OCI-M2 (cell line): ENCODE data around the gene ARL3.

Source experiments
- DNase-seq: peaks from one replicate; lab custom pipeline; 2025; ENCODE audit not compliant: unreplicated experiment; lab: John Stamatoyannopoulos, UW

Gene ARL3

GRCh38 chr10:102652170-102652916 lies 61.9 kb downstream of the ARL3 start:
- no peak for DNase-seq

GRCh38 chr10:102651455-102652169 lies 62.6 kb downstream of the ARL3 start:
- DNase-seq: no peak

GRCh38 chr10:102650655-102651454 lies 63.3 kb downstream of the ARL3 start:
- no peak for DNase-seq

- no peak for DNase-seq
Measured at GRCh38 chr10:102649797-102650654, 64.2 kb downstream of the ARL3 start.

GRCh38 chr10:102648889-102649796 lies 65.1 kb downstream of the ARL3 start:
- no peak for DNase-seq

- DNase-seq: no peak
Measured at GRCh38 chr10:102648269-102648888, 65.8 kb downstream of the ARL3 start.

- no peak for DNase-seq
Measured at GRCh38 chr10:102647443-102648268, 66.5 kb downstream of the ARL3 start.

- DNase-seq: no peak
Measured at GRCh38 chr10:102646610-102647442, 67.4 kb downstream of the ARL3 start.

- no peak for DNase-seq
Measured at GRCh38 chr10:102645741-102646609, 68.2 kb downstream of the ARL3 start.

- DNase-seq: no peak
Measured at GRCh38 chr10:102645388-102645740, 68.8 kb downstream of the ARL3 start.

- DNase-seq: no peak
Measured at GRCh38 chr10:102644646-102645387, 69.4 kb downstream of the ARL3 start.

- DNase-seq: no peak
Measured at GRCh38 chr10:102644066-102644645, 70.0 kb downstream of the ARL3 start, which contains the start of gene TRIM8. TRIM8 (plus strand) TSS chr10:102644479; CDS start chr10:102644618, 139 bp downstream.

GRCh38 chr10:102643336-102644065 lies 70.7 kb downstream of the ARL3 start:
- DNase-seq: no peak

- no peak for DNase-seq
Measured at GRCh38 chr10:102642736-102643335, 71.4 kb downstream of the ARL3 start.
